GM21381 (cell line): Measurements from ENCODE around the gene KCNK4.

ENCODE experiments used
- ATAC-seq: cut with Tn5 transposase; IDR thresholded peaks from one replicate; pipeline ENCODE4 v1.9.1; 2021; ENCODE audit warnings: mild to moderate bottlenecking, moderate library complexity; ENCODE audit not compliant: unreplicated experiment

The KCNK4 gene

DNA sequence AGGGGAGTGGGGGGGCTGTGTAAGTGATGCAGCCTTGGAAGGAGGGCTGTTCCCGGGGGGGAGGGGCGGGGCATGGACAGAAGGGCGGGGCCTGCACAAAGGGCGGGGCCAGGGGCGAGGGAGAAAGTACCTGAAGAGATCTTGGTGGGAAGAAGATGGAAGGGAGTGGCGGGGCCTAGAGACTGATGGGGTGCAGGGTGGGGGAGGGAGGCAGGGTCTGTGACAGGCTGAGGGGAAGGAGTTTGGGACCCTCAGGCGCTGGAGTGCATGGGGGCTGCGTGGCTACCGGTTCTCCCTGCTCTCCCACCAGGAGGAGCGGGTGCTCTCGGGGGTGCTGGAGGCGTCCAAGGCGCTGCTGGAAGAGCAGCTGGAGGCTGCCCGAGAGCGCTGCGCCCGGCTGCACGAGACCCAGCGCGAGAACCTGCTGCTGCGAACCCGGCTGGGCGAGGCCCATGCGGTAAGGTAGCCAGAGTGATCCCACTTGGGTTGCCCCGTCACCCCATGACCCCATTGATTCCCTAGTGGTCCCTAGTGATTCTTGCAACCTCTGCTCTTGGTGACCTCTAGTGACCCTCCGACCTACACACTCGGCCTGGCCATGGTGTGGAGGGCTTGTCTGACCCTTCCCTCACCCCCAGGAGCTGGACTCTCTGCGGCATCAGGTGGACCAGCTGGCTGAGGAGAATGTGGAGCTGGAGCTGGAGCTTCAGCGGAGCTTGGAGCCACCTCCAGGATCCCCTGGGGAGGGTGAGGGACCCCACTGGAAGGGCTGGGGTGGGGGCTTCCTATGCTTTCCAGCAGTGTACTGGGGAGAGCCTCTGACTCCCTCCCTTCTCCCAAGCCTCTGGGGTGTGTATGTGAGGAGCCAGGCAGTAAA lies 52.0 kb downstream of the KCNK4 start:
- no peak for ATAC-seq

DNA sequence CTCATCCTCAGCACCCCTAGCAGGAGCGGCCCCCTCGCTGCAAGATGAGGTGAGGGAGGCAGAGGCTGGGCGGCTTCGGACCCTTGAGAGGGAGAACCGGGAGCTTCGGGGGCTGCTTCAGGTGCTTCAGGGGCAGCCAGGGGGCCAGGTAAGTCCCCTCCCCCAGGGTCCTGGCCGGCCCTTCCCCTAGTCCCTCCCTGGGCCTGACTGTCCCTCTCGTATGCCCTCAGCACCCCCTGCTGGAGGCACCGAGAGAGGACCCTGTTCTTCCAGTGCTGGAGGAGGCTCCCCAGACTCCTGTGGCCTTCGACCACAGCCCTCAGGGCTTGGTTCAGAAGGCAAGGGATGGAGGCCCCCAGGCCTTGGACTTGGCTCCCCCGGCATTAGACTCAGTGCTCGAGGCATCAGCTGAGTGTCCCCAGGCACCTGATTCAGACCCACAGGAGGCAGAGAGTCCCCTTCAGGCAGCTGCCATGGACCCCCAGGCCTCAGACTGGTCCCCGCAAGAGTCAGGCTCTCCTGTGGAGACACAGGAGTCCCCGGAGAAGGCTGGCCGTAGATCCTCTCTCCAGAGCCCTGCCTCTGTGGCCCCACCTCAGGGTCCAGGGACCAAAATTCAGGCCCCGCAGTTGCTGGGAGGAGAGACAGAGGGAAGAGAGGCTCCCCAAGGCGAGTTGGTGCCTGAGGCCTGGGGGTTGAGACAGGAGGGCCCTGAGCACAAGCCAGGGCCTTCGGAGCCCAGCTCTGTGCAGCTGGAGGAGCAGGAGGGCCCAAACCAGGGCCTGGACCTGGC lies 52.9 kb downstream of the KCNK4 start:
- no peak for ATAC-seq

DNA sequence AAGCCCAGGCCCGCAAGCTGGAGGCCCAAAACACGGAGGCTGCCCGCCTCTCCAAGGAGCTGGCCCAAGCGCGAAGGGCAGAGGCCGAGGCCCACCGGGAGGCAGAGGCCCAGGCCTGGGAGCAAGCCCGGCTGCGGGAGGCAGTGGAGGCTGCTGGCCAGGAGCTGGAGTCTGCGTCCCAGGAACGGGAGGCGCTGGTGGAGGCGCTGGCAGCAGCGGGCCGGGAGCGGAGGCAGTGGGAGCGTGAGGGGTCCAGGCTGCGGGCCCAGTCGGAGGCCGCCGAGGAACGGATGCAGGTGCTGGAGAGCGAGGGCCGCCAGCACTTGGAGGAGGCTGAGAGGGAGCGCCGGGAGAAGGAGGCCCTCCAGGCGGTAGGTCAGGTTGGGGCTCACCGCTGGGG lies 53.7 kb downstream of the KCNK4 start:
- ATAC-seq, result no peak

DNA sequence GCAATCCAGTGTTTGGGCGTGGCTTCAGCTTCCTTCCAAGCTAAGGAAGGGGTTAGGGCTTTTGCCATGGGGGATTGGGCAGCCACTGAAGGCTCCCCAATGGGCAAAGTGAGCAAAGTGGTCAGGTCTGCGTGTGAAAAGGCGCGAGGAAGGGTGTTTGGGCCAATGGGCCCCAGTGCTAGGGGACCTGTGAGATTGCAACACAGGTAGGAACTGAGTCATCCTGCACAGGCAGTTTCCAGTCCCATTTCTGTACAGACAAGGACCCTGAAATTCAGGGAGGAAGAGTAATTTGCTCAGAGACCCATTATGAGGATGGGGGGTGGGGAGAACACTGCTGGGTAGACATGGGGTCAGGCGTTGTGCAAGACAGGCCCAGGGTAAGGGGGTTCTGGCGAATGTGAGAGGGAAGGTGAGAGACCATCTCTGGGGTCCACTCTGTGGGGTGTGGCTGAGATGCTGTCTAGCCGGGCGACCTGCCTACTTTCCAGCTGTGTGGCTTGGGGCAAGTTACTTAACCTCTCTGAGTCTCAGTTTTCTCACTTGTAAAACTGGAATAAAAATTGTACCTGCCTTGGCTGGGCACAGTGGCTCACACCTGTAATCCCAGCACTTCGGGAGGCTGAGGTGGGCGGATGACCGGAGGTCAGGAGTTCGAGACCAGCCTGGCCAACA lies 56.2 kb downstream of the KCNK4 start:
- no peak for ATAC-seq

DNA sequence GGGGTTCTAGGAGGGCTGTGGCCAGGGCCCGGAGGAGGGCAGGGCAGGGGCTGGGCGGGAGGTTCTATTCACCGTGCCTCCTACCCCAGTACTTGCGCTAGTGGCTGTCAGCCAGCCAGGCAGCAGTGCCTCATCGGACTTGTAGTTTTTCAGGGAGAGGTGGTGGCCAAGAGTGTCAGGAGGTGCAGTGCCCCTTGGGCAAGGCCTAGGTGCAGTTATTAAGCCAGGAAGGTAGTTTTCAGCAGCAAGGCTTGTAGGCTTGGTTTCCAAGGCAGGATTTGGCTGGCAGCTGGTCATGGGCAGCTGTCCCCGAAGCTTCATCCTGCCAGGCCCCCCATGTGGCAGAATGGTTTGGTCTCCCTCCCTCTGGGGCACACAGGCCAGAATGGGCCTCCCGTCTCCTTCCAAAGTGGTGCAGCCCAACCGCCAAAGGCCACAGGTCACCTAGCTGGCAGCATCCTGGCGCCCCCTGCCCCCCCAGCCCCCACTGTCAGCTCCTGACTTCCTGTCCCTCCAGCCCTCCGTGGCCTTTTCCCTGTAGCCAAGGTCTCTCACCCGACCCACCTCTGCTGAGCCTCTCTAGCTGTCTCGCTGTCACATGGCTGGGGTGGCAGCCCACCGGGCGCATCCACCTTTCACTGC lies 57.4 kb downstream of the KCNK4 start:
- no peak for ATAC-seq

DNA sequence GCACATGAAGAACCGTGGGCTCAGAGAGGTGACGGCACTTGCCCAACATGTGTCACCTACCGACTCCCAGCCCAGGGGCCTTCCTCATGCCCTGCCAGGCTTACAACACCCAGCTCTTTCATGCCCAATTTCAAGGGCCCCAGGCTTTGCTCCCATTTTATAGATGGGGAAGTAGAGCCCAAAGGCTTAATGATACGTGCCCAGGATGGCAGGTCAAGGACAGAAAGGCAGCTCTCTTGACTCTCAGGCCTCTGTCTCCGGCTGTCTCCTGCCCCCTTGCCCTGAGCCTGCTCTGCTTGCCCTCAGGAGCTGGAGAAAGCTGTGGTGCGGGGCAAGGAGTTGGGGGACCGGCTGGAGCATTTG lies 57.9 kb downstream of the KCNK4 start:
- ATAC-seq, result no peak

DNA sequence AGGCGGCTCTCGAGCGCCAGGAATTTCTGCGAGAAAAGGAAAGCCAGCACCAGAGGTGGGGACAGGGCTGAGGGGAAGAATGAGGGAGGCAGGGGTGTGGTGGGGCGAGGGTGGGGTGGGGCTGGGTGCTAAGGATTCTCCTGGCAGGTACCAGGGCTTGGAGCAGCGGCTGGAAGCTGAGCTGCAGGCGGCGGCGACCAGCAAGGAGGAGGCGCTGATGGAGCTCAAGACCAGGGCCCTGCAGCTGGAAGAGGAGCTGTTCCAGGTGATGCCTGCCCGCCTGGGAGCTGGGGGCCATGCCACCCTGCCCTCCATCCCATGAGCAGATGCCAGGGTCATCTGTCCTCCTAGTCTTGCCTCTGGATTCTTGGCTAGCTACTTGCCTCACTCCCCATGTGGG lies 58.3 kb downstream of the KCNK4 start:
- ATAC-seq, result no peak
